SK-N-MC (cell line): Measurements from ENCODE around the gene EDN2.

ENCODE experiments used
- DNase-seq: peaks from one replicate; pipeline ENCODE4 v3.0.0-alpha.2; 2011; ENCODE audit warnings: low read depth, low spot score
- H3K27ac ChIP-seq: fragments of 200-600 bp; sonication (generic); 2 replicates; pipeline ENCODE4 v1.5.1; 2016; ENCODE audit warnings: mixed run types
- H3K36me3 ChIP-seq: fragments of 200-600 bp; sonication (generic); 2 replicates; pipeline ENCODE4 v1.6.1; 2017; ENCODE audit warnings: antibody characterized with exemption, low read length, mixed read lengths; ENCODE audit not compliant: insufficient read depth
- H3K4me3 ChIP-seq: fragments of 200-600 bp; sonication (generic); 2 replicates; pipeline ENCODE4 v1.5.1; 2016
- H3K9ac ChIP-seq: fragments of 200-600 bp; sonication (generic); 2 replicates; pipeline ENCODE4 v1.8.0; 2017; ENCODE audit warnings: mixed run types, mixed read lengths; ENCODE audit not compliant: insufficient read length
- H3K9me3 ChIP-seq: fragments of 200-600 bp; sonication (generic); 2 replicates; pipeline ENCODE4 v1.6.1; 2017; ENCODE audit warnings: low read depth, mild to moderate bottlenecking, antibody characterized with exemption, low read length, moderate library complexity, mixed read lengths
- EZH2 ChIP-seq: fragments of 200-600 bp; sonication (generic); IDR thresholded peaks from one replicate; pipeline ENCODE4 v1.6.1; 2017; ENCODE audit warnings: antibody characterized with exemption
- FOXP2 ChIP-seq: optimal IDR thresholded peaks from 2 replicates; pipeline ENCODE3; 2011; ENCODE audit warnings: mild to moderate bottlenecking, moderate library complexity; ENCODE audit not compliant: insufficient read depth; ENCODE audit errors: extremely low read length, control extremely low read depth
- POLR2AphosphoS5 ChIP-seq: IDR thresholded peaks from 2 replicates; pipeline ENCODE4 v1.6.1; 2012; ENCODE audit warnings: mild to moderate bottlenecking, low read depth, low read length, borderline replicate concordance

Gene EDN2

GRCh38 chr1:41528106-41528505 lies 43.6 kb upstream of the EDN2 start:
- H3K27ac ChIP-seq: no peak overlapping the region
- no peak for TF ChIP-seq POLR2AphosphoS5
- no peak for TF ChIP-seq EZH2
- no peak for TF ChIP-seq FOXP2
- no peaks in the 10 kb centered on the region for H3K9me3 ChIP-seq
- H3K4me3 ChIP-seq: no peak overlapping the region
- no peak for DNase-seq
- H3K9ac ChIP-seq: no peak overlapping the region
- H3K36me3 ChIP-seq: no peaks in the 10 kb centered on the region

DNA sequence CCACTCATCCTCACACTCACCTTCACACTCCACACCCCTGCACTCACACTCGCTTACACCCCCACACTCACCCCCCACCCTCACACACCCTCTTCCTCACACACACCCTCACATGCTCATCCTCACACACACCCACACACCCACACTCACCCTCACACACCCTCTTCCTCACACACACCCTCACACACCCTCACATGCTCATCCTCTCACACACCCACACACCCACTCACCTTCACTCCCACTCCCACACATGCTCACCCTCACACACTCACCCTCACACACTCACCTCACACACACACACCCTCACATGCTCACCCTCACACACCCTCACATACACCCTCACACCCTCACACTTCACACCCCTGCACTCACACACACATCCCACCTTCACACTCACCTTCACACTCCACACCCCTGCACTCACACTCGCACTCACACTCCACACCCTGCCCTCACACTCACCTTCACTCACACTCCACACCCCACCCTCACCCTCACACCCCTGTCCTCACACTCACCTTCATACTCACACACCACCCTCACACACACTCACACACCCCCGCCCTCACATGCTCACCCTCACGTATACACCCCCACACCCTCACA lies 42.6 kb upstream of the EDN2 start:
- no peak for DNase-seq
- Histone ChIP-seq H3K9ac (no peak overlapping the region), H3K4me3 (no peak overlapping the region), H3K36me3 (no peaks in the 10 kb centered on the region), H3K9me3 (no peaks in the 10 kb centered on the region), H3K27ac (no peak overlapping the region)
- TF ChIP-seq FOXP2 (no peak), EZH2 (no peak), POLR2AphosphoS5 (no peak)

GRCh38 chr1:41525891-41526587 lies 41.6 kb upstream of the EDN2 start:
- Histone ChIP-seq H3K36me3 (no peaks in the 10 kb centered on the region), H3K27ac (no peak overlapping the region), H3K9ac (no peak overlapping the region), H3K4me3 (no peak overlapping the region), H3K9me3 (no peaks in the 10 kb centered on the region)
- no peak for DNase-seq
- no peak for TF ChIP-seq POLR2AphosphoS5
- TF ChIP-seq FOXP2: no peak
- TF ChIP-seq EZH2: no peak

- H3K27ac ChIP-seq: no peak overlapping the region
- H3K4me3 ChIP-seq: no peak overlapping the region
- H3K9me3 ChIP-seq: no peaks in the 10 kb centered on the region
- no peak for DNase-seq
- no peak overlapping the region for H3K9ac ChIP-seq
- TF ChIP-seq POLR2AphosphoS5: no peak
- TF ChIP-seq FOXP2: no peak
- no peak for TF ChIP-seq EZH2
- H3K36me3 ChIP-seq: no peaks in the 10 kb centered on the region
These were observed 40.5 kb upstream of the EDN2 start for GRCh38 chr1:41524676-41525675.

GRCh38 chr1:41523949-41524675 lies 39.6 kb upstream of the EDN2 start:
- H3K9me3 ChIP-seq: no peaks in the 10 kb centered on the region
- no peak overlapping the region for H3K9ac ChIP-seq
- no peak overlapping the region for H3K27ac ChIP-seq
- DNase-seq: no peak
- H3K36me3 ChIP-seq: no peaks in the 10 kb centered on the region
- no peak overlapping the region for H3K4me3 ChIP-seq
- TF ChIP-seq EZH2: no peak
- no peak for TF ChIP-seq POLR2AphosphoS5
- TF ChIP-seq FOXP2: no peak

GRCh38 chr1:41523071-41523470 lies 38.6 kb upstream of the EDN2 start:
- TF ChIP-seq EZH2: no peak
- no peak for TF ChIP-seq FOXP2
- no peak for TF ChIP-seq POLR2AphosphoS5
- Histone ChIP-seq H3K9me3 (no peaks in the 10 kb centered on the region), H3K36me3 (no peaks in the 10 kb centered on the region), H3K4me3 (no peak overlapping the region), H3K27ac (no peak overlapping the region), H3K9ac (no peak overlapping the region)
- DNase-seq: no peak

DNA sequence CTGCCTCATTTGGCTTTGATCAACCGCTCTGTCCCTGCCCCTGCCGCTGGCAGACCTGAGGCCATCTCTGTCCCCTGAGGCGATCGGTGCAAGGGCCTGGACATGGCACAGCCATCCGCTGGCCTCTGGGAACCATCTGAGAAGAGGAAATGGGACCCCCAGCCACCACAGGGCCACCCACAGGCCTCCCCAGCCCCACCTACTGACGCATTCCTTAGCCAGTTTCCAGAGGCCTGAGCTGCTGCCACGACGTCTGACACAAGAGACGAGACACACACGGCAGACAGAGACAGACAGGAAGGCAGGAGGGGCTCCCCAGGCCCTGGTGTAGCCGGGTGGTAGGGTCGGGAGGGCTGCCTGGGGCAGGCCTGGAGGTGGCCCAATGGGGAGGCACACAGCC lies 37.3 kb upstream of the EDN2 start:
- Histone ChIP-seq H3K9me3 (no peaks in the 10 kb centered on the region), H3K27ac (no peak overlapping the region), H3K4me3 (no peak overlapping the region), H3K36me3 (no peaks in the 10 kb centered on the region), H3K9ac (no peak overlapping the region)
- no peak for DNase-seq
- TF ChIP-seq POLR2AphosphoS5 (no peak), FOXP2 (no peak), EZH2 (no peak)
